Activated CD4-positive, alpha-beta T cell treated with anti-CD3 and anti-CD28 coated beads, Interleukin-2, amount 10 ng/mL, durations not matched to agents 24 days and 14 days (primary cell): ENCODE results near the gene KLRB1. TPM values are rescaled to one million over a fixed set of nuclear protein-coding genes. Genes with fewer than 3 reads are reported as not detected.
"Not testable (repeated sequence)": the region's sequence is repeated elsewhere in the genome, so short reads cannot be mapped to it uniquely, and the experiment has no call there.

Experiments used
- DNase-seq: peaks from one replicate; pipeline ENCODE4 v3.0.0; 2022
- H3K27ac Mint-ChIP-seq: one replicate; pipeline ENCODE4 v1.8.0; 2022; ENCODE audit warnings: mild to moderate bottlenecking, mixed read lengths
- H3K27me3 Mint-ChIP-seq: one replicate; pipeline ENCODE4 v1.8.0; 2022; ENCODE audit warnings: mixed read lengths
- H3K36me3 Mint-ChIP-seq: one replicate; pipeline ENCODE4 v1.8.0; 2022; ENCODE audit warnings: low read depth, mild to moderate bottlenecking, mixed read lengths
- H3K4me1 Mint-ChIP-seq: one replicate; pipeline ENCODE4 v1.8.0; 2021; ENCODE audit warnings: mixed read lengths
- H3K4me3 Mint-ChIP-seq: one replicate; pipeline ENCODE4 v1.8.0; 2022; ENCODE audit warnings: mild to moderate bottlenecking, moderate library complexity, mixed read lengths
- H3K9me3 Mint-ChIP-seq: one replicate; pipeline ENCODE4 v1.8.0; 2021; ENCODE audit warnings: mixed read lengths
- intact Hi-C: fragments of 100-400 bp; cut with micrococcal nuclease; formaldehyde crosslinking; loops from one replicate; pipeline ENCODE4 v1.15.1; 2023
- total RNA-seq: library from RNA; stranded (reverse); gene quantifications from 2 replicates; pipeline ENCODE4 v1.2.3, GENCODE V29; 2022

The KLRB1 gene
- total RNA-seq, 1 donor from 2014 or later, result not detected

DNA sequence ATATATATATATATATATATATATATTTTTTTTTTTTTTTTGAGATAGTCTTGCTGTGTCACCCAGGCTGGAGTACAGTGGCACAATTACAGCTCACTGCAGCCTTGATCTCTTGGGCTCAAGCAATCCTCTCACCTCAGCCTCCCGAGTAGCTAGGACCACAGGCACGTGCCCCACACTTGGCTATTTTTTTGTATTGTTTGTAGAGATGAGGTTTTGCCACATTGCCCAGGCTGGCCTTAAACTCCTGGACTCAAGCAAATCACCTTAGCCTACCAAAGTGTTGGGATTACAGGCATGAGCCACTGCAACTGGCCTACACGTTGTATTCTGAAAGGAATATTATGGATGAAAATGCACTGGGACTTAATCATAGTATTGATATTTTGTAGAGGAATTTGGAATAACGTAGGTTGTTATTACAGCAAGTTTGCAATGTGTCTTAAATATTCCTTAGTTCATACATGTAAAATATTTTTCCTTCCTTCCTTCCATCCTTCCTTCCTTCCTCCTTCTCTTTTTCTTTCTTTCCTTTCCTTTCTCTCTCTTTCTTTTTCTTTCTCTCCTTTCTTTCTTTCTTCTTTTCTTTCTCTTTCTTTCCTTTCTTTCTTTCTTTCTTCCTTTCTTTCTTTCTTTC, 862 bp downstream of the KLRB1 start:
- Mint-ChIP-seq H3K36me3 (peaks cover 7% of the 10 kb centered on the region), H3K27ac (no peak overlapping the region), H3K27me3 (no peaks in the 10 kb centered on the region), H3K9me3 (no peaks in the 10 kb centered on the region), H3K4me3 (no peak overlapping the region), H3K4me1 (peaks cover 7% of the 10 kb centered on the region)
- intact Hi-C loops, result no loop called here
- DNase-seq, result no peak

DNA sequence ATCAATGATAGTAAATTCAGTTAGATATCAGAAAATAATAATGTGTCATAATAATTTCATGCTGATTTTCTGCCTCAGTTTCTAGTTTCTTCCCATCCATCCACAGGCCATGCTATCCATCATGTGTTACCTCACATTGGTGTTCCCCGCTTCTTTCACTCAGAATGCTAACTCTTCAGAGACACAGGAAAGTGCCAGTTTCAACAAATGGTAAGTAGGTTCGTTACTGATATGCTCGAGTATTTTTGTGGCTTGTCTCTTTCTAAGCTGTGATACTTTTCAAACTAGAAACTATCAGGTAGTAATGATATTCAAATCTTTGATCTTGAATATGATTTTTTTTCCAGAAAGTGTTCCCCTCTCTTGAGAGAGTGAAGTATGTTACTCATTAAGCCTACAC, 1.5 kb downstream of the KLRB1 start:
- H3K9me3 Mint-ChIP-seq, result no peaks in the 10 kb centered on the region
- intact Hi-C loops, result no loop called here
- no peak overlapping the region for H3K27ac Mint-ChIP-seq
- peaks cover 7% of the 10 kb centered on the region for H3K4me1 Mint-ChIP-seq
- peaks cover 3% of the 10 kb centered on the region for H3K36me3 Mint-ChIP-seq
- H3K27me3 Mint-ChIP-seq, result peaks cover 5% of the 10 kb centered on the region
- no peak overlapping the region for H3K4me3 Mint-ChIP-seq
- no peak for DNase-seq

DNA sequence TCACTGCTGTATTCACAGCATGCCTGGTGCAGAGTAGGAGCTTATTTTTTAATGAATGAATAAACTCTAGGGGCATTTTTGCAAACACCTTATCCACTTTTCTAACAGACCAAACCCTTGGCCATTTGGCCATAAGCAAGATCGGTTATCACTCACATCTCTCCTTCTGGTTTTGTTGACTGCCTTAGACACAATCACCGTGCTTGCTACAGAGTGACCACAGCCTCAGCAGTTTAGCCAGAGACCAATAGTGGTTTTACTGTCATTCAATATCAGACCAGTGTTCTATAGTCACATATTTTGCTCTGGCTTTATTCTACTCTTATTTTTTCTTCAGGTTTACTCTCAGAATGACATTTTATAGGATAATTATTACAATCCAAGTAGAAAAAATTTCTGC, 2.2 kb downstream of the KLRB1 start:
- Mint-ChIP-seq H3K9me3 (no peaks in the 10 kb centered on the region), H3K36me3 (peaks cover 3% of the 10 kb centered on the region), H3K4me1 (peaks cover 7% of the 10 kb centered on the region), H3K4me3 (no peak overlapping the region), H3K27ac (no peak overlapping the region), H3K27me3 (peaks cover 5% of the 10 kb centered on the region)
- intact Hi-C loops, result no loop called here
- no peak for DNase-seq

DNA sequence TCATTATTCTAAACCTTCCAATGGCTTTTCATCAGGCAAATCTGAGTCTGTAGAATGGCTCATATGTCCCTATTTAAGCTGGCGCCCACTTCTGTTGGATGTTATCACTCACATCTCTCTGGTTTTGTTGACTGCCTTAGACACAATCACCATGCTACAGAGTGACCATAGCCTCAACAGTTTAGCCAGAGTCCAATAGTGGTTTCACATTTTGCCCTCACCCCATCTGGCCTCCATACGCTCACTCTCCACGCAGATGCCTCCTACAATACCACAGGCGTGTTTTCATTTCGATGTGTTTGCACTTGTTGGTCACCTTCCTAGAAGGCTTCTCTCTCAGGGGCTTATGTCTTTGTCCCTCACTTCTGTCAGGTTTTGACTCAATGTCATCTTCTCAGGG, 3.4 kb downstream of the KLRB1 start:
- peaks cover 3% of the 10 kb centered on the region for H3K36me3 Mint-ChIP-seq
- H3K27me3 Mint-ChIP-seq, result peaks cover 9% of the 10 kb centered on the region
- H3K4me3 Mint-ChIP-seq, result no peak overlapping the region
- no peaks in the 10 kb centered on the region for H3K9me3 Mint-ChIP-seq
- peaks cover 7% of the 10 kb centered on the region for H3K4me1 Mint-ChIP-seq
- no peak for DNase-seq
- intact Hi-C loops, result no loop called here
- H3K27ac Mint-ChIP-seq, result no peak overlapping the region

DNA sequence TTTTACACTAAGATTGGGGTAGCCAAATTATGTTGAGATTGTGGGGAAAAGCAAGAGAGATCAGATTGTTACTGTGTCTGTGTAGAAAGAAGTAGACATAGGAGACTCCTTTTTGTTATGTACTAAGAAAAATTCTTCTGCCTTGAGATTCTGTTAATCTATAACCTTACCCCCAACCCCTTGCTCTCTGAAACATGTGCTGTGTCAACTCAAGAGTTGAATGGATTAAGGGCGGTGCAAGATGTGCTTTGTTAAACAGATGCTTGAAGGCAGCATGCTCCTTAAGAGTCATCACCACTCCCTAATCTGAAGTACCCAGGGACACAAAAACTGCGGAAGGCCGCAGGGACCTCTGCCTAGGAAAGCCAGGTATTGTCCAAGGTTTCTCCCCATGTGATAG, 7.3 kb downstream of the KLRB1 start:
- H3K9me3 Mint-ChIP-seq, H3K4me1 Mint-ChIP-seq, H3K36me3 Mint-ChIP-seq, H3K4me3 Mint-ChIP-seq, intact Hi-C loops, H3K27ac Mint-ChIP-seq, DNase-seq, H3K27me3 Mint-ChIP-seq: not testable (repeated sequence)

DNA sequence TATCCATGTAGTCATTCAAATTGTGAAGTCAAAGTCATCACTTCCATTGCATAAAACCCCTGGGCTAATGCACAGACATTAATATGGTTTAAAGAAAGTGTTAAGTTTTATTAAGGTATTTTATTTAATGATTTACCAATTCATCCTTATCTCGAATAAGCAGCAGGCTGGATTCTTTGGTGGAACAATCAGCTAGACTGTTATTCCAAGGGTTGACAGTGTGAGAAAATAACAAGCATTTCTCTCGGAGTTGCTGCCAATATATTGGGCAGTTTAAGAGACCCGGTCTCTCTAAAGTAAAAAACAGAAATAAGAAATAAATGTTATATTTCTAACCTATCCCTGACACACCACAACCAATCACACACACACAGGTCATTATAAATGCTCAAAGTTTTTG, 9.4 kb downstream of the KLRB1 start:
- intact Hi-C loops, result no loop called here
- Mint-ChIP-seq H3K9me3 (no peaks in the 10 kb centered on the region), H3K27me3 (peaks cover 18% of the 10 kb centered on the region), H3K4me3 (no peak overlapping the region), H3K4me1 (no peaks in the 10 kb centered on the region), H3K36me3 (no peaks in the 10 kb centered on the region), H3K27ac (no peak overlapping the region)
- DNase-seq, result no peak

DNA sequence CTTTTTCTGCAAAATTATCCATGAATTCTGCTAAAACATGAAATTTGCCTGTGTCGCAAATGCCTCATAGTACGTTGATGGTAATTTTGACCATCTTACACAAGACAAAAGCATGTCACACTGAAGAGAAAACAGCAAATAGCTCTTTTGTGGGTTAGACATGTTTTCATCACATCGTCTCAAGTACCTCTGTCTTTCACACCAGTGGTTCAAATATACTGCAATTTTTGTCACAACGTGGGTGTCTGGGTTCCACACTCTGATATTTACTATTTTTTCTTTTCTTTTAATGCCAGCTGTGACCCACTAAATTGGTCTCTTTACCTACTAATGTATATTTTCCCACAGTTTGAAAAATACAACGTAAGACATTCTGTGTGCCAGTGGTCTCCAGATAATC, 10.4 kb downstream of the KLRB1 start:
- H3K4me1 Mint-ChIP-seq, result no peaks in the 10 kb centered on the region
- H3K27me3 Mint-ChIP-seq, result peaks cover 24% of the 10 kb centered on the region
- H3K4me3 Mint-ChIP-seq, result no peak overlapping the region
- H3K36me3 Mint-ChIP-seq, result no peaks in the 10 kb centered on the region
- no peaks in the 10 kb centered on the region for H3K9me3 Mint-ChIP-seq
- intact Hi-C loops, result no loop called here
- no peak overlapping the region for H3K27ac Mint-ChIP-seq
- no peak for DNase-seq

DNA sequence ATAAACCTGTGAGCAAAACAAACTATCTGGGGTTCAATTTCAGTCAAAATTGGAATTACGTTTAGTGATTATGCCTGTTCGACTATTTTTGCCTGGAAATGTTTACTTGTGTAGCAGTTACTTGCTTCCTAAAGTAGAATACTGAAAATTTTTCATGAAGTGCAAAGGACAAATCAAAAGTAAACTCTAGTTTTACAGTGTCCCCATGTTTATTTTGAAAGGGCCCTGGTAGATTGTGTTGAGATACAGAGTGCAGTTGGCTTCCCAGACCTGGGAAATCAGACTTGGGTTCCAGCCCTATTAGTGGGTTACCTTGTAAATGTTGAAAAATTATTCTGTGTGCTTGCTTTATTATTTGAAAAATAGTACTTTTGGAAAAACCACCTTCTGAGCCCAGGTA, 17.3 kb downstream of the KLRB1 start:
- no peak for DNase-seq
- intact Hi-C loops, result no loop called here
- Mint-ChIP-seq H3K4me3 (no peak overlapping the region), H3K27me3 (peaks cover 19% of the 10 kb centered on the region), H3K9me3 (no peaks in the 10 kb centered on the region), H3K27ac (no peak overlapping the region), H3K4me1 (no peaks in the 10 kb centered on the region), H3K36me3 (no peaks in the 10 kb centered on the region)

DNA sequence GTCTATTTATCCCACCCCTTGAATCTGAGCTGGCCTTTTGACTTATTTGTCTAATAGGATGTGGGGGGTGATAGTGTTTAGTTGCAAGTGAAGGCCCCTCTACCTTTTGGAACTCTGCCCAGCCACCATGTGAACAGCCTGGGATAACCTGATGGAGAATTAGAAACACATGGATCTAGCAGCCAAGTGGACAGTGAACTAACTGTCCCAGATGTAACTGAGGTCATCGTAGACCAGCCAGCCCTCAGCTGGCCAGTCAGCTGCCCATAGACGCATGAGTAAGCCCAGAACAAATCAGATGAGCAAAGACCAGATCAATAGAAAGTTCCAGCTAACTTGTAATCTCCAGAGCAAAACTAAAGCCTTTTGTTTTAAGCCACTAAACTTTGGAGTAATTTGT, 19.0 kb downstream of the KLRB1 start:
- no peak for DNase-seq
- Mint-ChIP-seq H3K27me3 (peaks cover 15% of the 10 kb centered on the region), H3K4me1 (no peaks in the 10 kb centered on the region), H3K27ac (no peak overlapping the region), H3K4me3 (no peak overlapping the region), H3K9me3 (no peaks in the 10 kb centered on the region), H3K36me3 (no peaks in the 10 kb centered on the region)
- intact Hi-C loops, result no loop called here

DNA sequence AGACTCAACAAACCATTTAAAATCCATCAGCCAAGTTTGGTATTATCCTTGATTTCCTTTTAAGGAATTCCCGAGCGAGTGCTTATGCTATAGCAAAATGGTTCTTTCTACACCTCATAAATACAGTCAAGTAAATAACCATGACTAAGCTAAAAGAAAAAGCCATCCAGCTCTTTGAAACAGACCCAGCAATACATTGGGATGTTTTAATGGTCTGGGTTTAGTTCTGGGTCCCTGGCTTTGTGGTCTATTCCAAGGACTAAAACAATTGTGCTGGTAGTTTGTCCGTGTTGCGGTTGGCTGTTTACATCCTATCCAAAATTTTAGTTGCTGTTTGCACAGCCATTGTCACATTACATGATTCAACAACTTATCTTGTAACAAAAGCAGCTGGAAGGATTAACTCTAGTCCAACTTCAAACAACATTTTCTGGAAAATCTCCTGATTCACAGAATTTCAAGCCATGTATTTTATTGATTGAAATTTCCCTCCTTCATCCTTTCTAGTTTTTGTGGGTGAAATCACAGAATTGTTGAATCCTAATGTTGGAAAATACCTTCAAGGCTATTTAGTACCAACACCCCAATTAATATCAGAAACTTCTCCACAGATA, 19.6 kb downstream of the KLRB1 start:
- DNase-seq, result no peak
- no peaks in the 10 kb centered on the region for H3K9me3 Mint-ChIP-seq
- peaks cover 11% of the 10 kb centered on the region for H3K27me3 Mint-ChIP-seq
- H3K4me3 Mint-ChIP-seq, result no peak overlapping the region
- intact Hi-C loops, result no loop called here
- H3K36me3 Mint-ChIP-seq, result no peaks in the 10 kb centered on the region
- no peak overlapping the region for H3K27ac Mint-ChIP-seq
- no peaks in the 10 kb centered on the region for H3K4me1 Mint-ChIP-seq

DNA sequence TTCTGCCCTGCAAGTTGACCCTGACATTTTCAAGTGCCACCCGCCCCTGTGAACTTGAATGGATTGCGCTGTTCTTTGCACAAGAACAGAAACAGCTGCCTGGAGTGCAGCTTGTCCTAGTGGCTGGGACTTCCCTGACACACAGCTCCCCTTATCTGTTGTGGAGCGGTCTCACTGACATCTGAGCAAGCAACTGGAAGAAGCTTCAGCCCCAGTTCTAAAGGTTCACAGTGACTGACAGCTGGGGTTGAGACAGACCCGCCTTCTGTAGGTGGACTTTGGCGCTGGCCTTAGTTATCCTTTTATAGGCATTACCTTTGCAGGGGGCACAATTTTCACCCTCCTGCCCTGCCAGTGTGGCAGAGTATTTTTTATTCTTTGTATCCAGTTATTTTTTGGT, 30.0 kb downstream of the KLRB1 start:
- DNase-seq, H3K27ac Mint-ChIP-seq, H3K4me3 Mint-ChIP-seq, H3K27me3 Mint-ChIP-seq, intact Hi-C loops, H3K36me3 Mint-ChIP-seq, H3K9me3 Mint-ChIP-seq, H3K4me1 Mint-ChIP-seq: not testable (repeated sequence)

DNA sequence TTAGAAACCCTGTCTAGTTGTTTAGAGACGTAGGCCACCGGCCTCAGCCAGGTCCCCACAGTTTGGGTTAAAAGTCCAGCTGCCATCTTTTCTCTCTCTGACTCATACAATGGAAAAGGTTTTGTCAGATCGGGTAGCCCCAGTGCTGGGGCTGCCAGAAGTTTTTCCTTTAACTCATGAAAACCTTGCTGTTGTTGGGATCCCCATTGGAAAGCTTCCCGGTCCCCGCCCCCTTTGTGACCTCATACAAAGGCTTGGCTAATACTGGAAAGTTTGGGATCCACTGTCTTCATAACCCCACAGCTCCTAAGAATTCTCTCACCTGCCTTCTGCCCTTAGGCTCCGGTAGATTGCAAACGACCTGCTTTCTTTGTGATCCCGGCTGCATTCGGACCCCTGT, 40.6 kb downstream of the KLRB1 start:
- H3K9me3 Mint-ChIP-seq, H3K4me3 Mint-ChIP-seq, DNase-seq, intact Hi-C loops, H3K27ac Mint-ChIP-seq, H3K27me3 Mint-ChIP-seq, H3K4me1 Mint-ChIP-seq, H3K36me3 Mint-ChIP-seq: not testable (repeated sequence)

DNA sequence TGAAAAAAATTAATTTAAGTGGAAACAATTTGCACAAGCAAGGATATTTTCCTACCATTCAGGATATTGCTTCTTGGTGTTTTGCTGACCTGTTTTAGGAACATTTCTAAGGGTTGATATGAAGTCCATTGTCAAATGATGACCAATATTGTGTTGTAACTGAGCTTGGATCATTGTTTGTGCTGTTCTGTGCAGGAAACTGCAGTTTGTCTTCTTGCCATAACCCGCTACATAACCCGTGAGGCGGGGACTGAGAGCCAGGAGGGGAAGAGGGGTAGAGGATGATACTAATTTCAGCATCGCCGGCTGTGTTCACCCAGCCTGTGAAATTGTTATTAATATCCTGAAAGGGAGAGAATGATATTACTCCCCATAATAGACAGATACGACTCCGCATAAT, 41.6 kb downstream of the KLRB1 start:
- H3K9me3 Mint-ChIP-seq, DNase-seq, H3K27ac Mint-ChIP-seq, intact Hi-C loops, H3K4me3 Mint-ChIP-seq, H3K27me3 Mint-ChIP-seq, H3K36me3 Mint-ChIP-seq, H3K4me1 Mint-ChIP-seq: not testable (repeated sequence)

DNA sequence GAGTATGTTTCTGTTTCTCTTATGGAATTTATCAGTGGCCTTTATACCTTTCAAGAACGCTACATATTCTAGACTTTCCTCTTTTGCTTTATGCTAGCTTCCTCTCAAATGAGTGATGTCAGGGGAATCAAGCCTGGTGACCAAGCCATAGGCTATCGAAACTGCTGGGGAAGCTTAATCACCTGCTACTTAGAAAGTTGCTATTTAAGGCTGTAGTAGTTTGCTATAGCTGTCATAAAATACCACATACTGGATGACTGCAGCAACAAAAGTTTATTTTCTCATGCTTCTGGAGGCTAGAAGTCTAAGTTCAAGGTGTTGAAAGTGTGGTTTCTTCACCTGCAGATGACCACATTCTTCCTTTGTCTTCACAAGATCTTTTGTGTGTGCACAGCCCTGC, 43.3 kb downstream of the KLRB1 start:
- H3K4me3 Mint-ChIP-seq, H3K4me1 Mint-ChIP-seq, H3K27ac Mint-ChIP-seq, intact Hi-C loops, H3K27me3 Mint-ChIP-seq, DNase-seq, H3K9me3 Mint-ChIP-seq, H3K36me3 Mint-ChIP-seq: not testable (repeated sequence)

DNA sequence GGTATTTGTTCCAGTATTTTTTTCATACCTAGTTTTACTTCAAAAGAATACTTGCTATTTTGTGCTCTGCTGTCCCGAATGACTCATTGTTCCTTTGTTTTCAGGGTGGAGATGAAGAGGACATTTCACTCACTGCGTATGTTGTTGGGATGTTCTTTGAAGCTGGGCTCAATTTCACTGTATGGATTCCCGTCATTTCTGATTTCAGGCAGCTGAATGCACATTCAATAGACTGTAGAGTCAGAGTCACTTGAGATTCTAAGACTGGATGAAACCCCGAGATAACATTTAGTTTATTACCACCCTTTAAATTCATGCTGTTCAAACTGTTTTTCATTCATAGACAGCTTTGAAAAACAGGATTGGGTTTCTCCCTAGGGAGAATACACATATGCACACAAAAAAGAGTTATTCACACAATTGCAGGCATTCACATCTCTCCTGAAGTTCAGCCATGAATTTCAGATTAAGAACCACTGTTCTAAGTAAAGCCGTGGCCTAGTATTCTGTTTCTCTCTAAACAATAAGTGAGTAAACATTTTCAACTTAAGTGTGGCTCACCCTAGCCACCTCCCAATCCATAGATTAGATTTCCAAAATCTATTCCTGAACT, 44.8 kb downstream of the KLRB1 start:
- H3K4me1 Mint-ChIP-seq, H3K4me3 Mint-ChIP-seq, intact Hi-C loops, H3K27ac Mint-ChIP-seq, H3K9me3 Mint-ChIP-seq, H3K36me3 Mint-ChIP-seq, H3K27me3 Mint-ChIP-seq, DNase-seq: not testable (repeated sequence)
